ENCODE results near the gene CANX. TPM values are rescaled to one million over a fixed set of nuclear protein-coding genes. Genes with fewer than 3 reads are reported as not detected.

Gene CANX
- total and polyA plus RNA-seq, 9 of the 15 experiments (the other 6 are each of a cell fraction or from before 2014, with no cell fraction given): 155 to 893 (median 589) TPM

GRCh38 chr5:179668391-179668790 lies 30.4 kb upstream of the CANX start (continued):
- TF ChIP-seq DIDO1 (tag; IDR thresholded peaks at IDR 0.05; ENCODE audit: low read depth) (no peak), POLR3G (IDR thresholded peaks at IDR 0.05; ENCODE audit: extremely low read depth, insufficient read length, insufficient replicate concordance) (no peak), MED1 (CRISPR knock-in tag; IDR thresholded peaks at IDR 0.05; ENCODE audit: borderline replicate concordance) (no peak), FOXK1 (CRISPR knock-in tag; IDR thresholded peaks at IDR 0.05; ENCODE audit: borderline replicate concordance) (no peak), RNF2 (IDR thresholded peaks at IDR 0.05) (no peak), ZNF280B (CRISPR knock-in tag; IDR thresholded peaks at IDR 0.05) (no peak), NCOR1 (IDR thresholded peaks at IDR 0.05) (no peak), ZNF609 (CRISPR knock-in tag; IDR thresholded peaks at IDR 0.05; ENCODE audit: borderline replicate concordance) (no peak), CREB1 (IDR thresholded peaks at IDR 0.05) (no peak), CREB1 (CRISPR knock-in tag; IDR thresholded peaks at IDR 0.05) (no peak), TAF1 (IDR thresholded peaks at IDR 0.05; ENCODE audit: control insufficient read depth, extremely low read depth, insufficient read depth, low read length, severe bottlenecking) (no peak), GTF3C2 (IDR thresholded peaks at IDR 0.05; ENCODE audit: borderline replicate concordance, extremely low read depth, insufficient read length) (no peak), CEBPG (CRISPR knock-in tag; IDR thresholded peaks at IDR 0.05) (peak; percentile 25; the same call in 1 of the 2 replicates), CEBPG (tag; conservative IDR thresholded peaks at IDR 0.05 in 1 of 2, IDR thresholded peaks at IDR 0.05 in 1 of 2) (no peak), NBN (IDR thresholded peaks at IDR 0.05; ENCODE audit: low read depth) (no peak), ETS1 (conservative IDR thresholded peaks at IDR 0.05; ENCODE audit: control insufficient read depth, low read depth, low read length) (no peak), HNRNPH1 (optimal IDR thresholded peaks at IDR 0.05; ENCODE audit: low read depth, low read length) (no peak)
